ENCODE data around the gene PTEN. TPM values are rescaled to one million over a fixed set of nuclear protein-coding genes. Genes with fewer than 3 reads are reported as not detected.
"Not testable (repeated sequence)": the region's sequence is repeated elsewhere in the genome, so short reads cannot be mapped to it uniquely, and the experiment has no call there.

The PTEN gene
- total RNA-seq, 2 experiments from 2014 or later, result 79.8 to 86.0 TPM

DNA sequence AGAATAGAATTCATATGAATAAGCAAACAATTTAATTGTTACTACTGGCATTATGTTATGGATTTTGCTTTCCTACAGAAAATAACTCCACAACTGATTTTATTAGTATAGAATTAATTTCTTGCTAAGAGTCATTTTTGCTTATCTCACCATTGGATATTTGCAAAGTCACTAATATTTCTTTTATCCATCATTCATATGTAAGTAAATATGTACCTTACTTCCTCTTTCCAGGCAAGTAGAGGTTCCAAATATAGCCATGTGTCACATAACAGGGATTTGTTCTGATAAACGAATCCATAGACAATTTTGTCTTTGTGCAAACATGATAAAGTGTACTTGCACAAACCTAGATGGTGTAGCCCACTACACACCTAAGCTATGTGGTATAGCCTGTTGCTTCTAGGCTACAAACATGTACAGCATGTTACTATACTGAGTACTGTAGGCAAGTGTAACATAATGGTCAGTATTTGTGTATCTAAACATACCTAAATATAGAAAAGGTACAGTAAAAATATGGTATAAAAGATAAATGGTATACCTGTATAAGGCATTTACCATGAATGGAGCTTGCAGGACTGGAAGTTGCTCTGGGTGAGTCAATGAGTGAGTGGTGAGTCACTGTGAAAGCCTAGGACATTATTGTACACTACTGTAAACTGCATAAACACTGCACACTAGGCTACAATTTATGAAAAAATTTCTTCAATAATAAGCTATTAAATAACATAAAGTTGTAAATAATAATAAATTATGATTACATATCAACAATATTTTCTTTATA, 18.4 kb upstream of the PTEN start:
- no peaks in the 10 kb centered on the region for H3K27me3 ChIP-seq (ENCODE audit: control insufficient read depth in 1 of 2, insufficient read depth in 2 of 2, low read length in 2 of 2)
- H3K27ac ChIP-seq (ENCODE audit: low read depth in 1 of 2, low read length in 2 of 2), result no peak overlapping the region
- DNase-seq (no peak), ATAC-seq (ENCODE audit: poor library complexity) (no peak)
- H3K4me1 ChIP-seq (ENCODE audit: insufficient read depth, low read length), result no peaks in the 10 kb centered on the region
- Mint-ChIP-seq H3K9me3 (no peaks in the 10 kb centered on the region), H3K4me1 (ENCODE audit: low read depth) (no peaks in the 10 kb centered on the region), H3K27ac (no peak overlapping the region), H3K27me3 (no peaks in the 10 kb centered on the region), H3K4me3 (no peak overlapping the region), H3K36me3 (ENCODE audit: low read depth) (no peaks in the 10 kb centered on the region)
- intact Hi-C loops (cut with DNase I, micrococcal nuclease), result no loop called here
- ChIA-PET POLR2A (interaction anchor here (0.8 to 1.5 kb wide), 3 partner anchors 16 to 544 kb away, joined by 3 to 4 read pairs (median 3); no protein-coding TSS in a partner anchor), CTCF (no interaction called here)
- no peaks in the 10 kb centered on the region for H3K9me3 ChIP-seq (ENCODE audit: control insufficient read depth in 1 of 2, insufficient read depth in 1 of 2, low read length in 2 of 2)
- H3K36me3 ChIP-seq (ENCODE audit: insufficient read depth, low read length), result no peaks in the 10 kb centered on the region
- TF ChIP-seq, protein P1, sequence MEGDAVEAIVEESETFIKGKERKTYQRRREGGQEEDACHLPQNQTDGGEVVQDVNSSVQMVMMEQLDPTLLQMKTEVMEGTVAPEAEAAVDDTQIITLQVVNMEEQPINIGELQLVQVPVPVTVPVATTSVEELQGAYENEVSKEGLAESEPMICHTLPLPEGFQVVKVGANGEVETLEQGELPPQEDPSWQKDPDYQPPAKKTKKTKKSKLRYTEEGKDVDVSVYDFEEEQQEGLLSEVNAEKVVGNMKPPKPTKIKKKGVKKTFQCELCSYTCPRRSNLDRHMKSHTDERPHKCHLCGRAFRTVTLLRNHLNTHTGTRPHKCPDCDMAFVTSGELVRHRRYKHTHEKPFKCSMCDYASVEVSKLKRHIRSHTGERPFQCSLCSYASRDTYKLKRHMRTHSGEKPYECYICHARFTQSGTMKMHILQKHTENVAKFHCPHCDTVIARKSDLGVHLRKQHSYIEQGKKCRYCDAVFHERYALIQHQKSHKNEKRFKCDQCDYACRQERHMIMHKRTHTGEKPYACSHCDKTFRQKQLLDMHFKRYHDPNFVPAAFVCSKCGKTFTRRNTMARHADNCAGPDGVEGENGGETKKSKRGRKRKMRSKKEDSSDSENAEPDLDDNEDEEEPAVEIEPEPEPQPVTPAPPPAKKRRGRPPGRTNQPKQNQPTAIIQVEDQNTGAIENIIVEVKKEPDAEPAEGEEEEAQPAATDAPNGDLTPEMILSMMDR (IDR thresholded peaks at IDR 0.05), result no peak
- H3K4me3 ChIP-seq (ENCODE audit: low read length), result no peak overlapping the region

DNA sequence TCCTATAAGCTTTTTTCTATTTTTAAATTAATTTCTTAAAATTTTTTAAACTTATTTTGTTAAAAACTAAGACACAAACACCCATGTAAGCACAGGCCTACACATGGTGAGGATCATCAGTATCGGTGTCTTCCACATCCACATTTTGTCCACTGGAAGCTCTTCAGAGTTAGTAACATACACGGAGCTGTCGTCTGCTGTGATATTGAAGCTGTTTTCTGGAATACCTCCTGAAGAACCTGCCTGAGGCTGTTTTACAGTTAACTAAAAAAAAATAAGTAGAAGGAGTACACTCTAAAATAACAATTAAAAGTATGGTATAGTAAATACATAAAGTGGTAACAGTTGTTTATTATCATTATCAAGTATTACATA, 17.8 kb upstream of the PTEN start:
- no peaks in the 10 kb centered on the region for H3K4me1 ChIP-seq (ENCODE audit: insufficient read depth, low read length)
- Mint-ChIP-seq H3K36me3 (ENCODE audit: low read depth) (no peaks in the 10 kb centered on the region), H3K4me3 (no peak overlapping the region), H3K4me1 (ENCODE audit: low read depth) (peaks cover under 1% of the 10 kb centered on the region), H3K27me3 (no peaks in the 10 kb centered on the region), H3K27ac (no peak overlapping the region), H3K9me3 (no peaks in the 10 kb centered on the region)
- intact Hi-C loops (cut with DNase I, micrococcal nuclease), result no loop called here
- no peaks in the 10 kb centered on the region for H3K9me3 ChIP-seq (ENCODE audit: control insufficient read depth in 1 of 2, insufficient read depth in 1 of 2, low read length in 2 of 2)
- POLR2A ChIA-PET, result interaction anchor here (0.8 to 1.5 kb wide), 3 partner anchors 15 to 543 kb away, joined by 3 to 4 read pairs (median 3); no protein-coding TSS in a partner anchor
- no peaks in the 10 kb centered on the region for H3K27me3 ChIP-seq (ENCODE audit: control insufficient read depth in 1 of 2, insufficient read depth in 2 of 2, low read length in 2 of 2)
- CTCF ChIA-PET, result no interaction called here
- TF ChIP-seq, protein P1 (IDR thresholded peaks at IDR 0.05), result no peak
- no peak for ATAC-seq (ENCODE audit: poor library complexity)
- no peaks in the 10 kb centered on the region for H3K36me3 ChIP-seq (ENCODE audit: insufficient read depth, low read length)
- no peak overlapping the region for H3K4me3 ChIP-seq (ENCODE audit: low read length)
- DNase-seq, result no peak
- no peak overlapping the region for H3K27ac ChIP-seq (ENCODE audit: low read depth in 1 of 2, low read length in 2 of 2)

DNA sequence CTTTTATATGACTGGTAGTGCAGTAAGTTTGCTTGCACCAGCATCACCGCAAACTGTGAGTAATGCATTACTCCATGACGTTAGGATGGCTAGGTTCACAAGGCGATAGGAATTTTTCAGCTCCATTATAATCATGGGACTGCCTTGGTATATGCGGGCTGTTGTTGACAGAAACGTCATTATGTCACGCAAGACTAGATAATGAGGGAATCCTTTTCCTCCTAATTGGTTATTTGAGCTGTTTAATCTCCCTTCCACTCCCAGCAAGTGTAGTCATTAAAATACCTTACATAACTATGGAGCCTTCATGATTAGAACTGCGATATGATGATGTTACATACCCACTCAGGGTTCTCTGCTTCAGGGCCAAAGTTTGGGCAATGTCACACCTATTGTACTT, 17.4 kb upstream of the PTEN start:
- ChIA-PET CTCF (interaction anchor here (0.7 kb wide), 1 partner anchor 20 kb away, joined by 3 read pairs; no protein-coding TSS in a partner anchor), POLR2A (interaction anchor here (0.6 to 1.5 kb wide), 4 partner anchors 15 to 543 kb away, joined by 3 to 5 read pairs (median 4); no protein-coding TSS in a partner anchor)
- Histone ChIP-seq H3K4me1 (ENCODE audit: insufficient read depth, low read length) (peaks cover 3% of the 10 kb centered on the region), H3K36me3 (ENCODE audit: insufficient read depth, low read length) (no peaks in the 10 kb centered on the region), H3K27ac (ENCODE audit: low read depth in 1 of 2, low read length in 2 of 2) (no peak overlapping the region), H3K27me3 (ENCODE audit: control insufficient read depth in 1 of 2, insufficient read depth in 2 of 2, low read length in 2 of 2) (no peaks in the 10 kb centered on the region), H3K9me3 (ENCODE audit: control insufficient read depth in 1 of 2, insufficient read depth in 1 of 2, low read length in 2 of 2) (no peaks in the 10 kb centered on the region), H3K4me3 (ENCODE audit: low read length) (no peak overlapping the region)
- ATAC-seq (ENCODE audit: poor library complexity) (no peak), DNase-seq (no peak)
- H3K9me3 Mint-ChIP-seq, result no peaks in the 10 kb centered on the region
- H3K27ac Mint-ChIP-seq, result no peak overlapping the region
- H3K36me3 Mint-ChIP-seq (ENCODE audit: low read depth), result no peaks in the 10 kb centered on the region
- H3K4me3 Mint-ChIP-seq, result no peak overlapping the region
- intact Hi-C loops (cut with DNase I, micrococcal nuclease), result no loop called here
- H3K4me1 Mint-ChIP-seq (ENCODE audit: low read depth), result peaks cover 4% of the 10 kb centered on the region
- TF ChIP-seq, protein P1 (IDR thresholded peaks at IDR 0.05), result no peak
- no peaks in the 10 kb centered on the region for H3K27me3 Mint-ChIP-seq

DNA sequence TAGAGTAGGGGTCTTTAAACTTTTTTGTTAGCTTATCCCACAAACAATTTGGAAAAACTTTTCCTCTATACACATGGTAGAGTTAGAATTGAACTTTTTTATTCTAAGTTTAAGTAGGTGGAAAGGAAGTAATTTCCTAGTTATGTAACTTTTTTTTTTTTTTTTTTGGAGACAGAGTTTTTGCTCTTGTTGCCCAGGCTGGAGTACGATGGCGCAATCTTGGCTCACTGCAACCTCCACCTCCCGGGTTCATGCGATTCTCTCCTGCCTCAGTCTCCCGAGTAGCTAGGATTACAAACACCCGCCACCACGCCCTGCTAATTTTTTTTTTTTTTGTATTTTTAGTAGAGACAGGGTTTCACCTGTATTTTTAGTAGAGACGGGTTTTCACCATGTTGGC, 16.7 kb upstream of the PTEN start:
- intact Hi-C loops (cut with DNase I, micrococcal nuclease); H3K36me3 ChIP-seq (ENCODE audit: insufficient read depth, low read length); H3K36me3 Mint-ChIP-seq (ENCODE audit: low read depth); H3K27me3 Mint-ChIP-seq; H3K27ac ChIP-seq (ENCODE audit: low read depth in 1 of 2, low read length in 2 of 2); H3K9me3 Mint-ChIP-seq; H3K4me3 Mint-ChIP-seq; H3K4me1 ChIP-seq (ENCODE audit: insufficient read depth, low read length); H3K4me1 Mint-ChIP-seq (ENCODE audit: low read depth); H3K4me3 ChIP-seq (ENCODE audit: low read length); H3K27ac Mint-ChIP-seq; H3K9me3 ChIP-seq (ENCODE audit: control insufficient read depth in 1 of 2, insufficient read depth in 1 of 2, low read length in 2 of 2); DNase-seq; H3K27me3 ChIP-seq (ENCODE audit: control insufficient read depth in 1 of 2, insufficient read depth in 2 of 2, low read length in 2 of 2); ATAC-seq (ENCODE audit: poor library complexity): not testable (repeated sequence)
- ChIA-PET POLR2A (interaction anchor here (0.6 to 1.3 kb wide), 2 partner anchors 16 to 78 kb away, joined by 4 to 5 read pairs; no protein-coding TSS in a partner anchor), CTCF (interaction anchor here (0.7 kb wide), 1 partner anchor 21 kb away, joined by 3 read pairs; no protein-coding TSS in a partner anchor)

All from CD4-positive, alpha-beta T cell (primary cell).